SK-N-SH (cell line): Measurements from ENCODE around the gene SLC47A2. TPM values are rescaled to one million over a fixed set of nuclear protein-coding genes. Genes with fewer than 3 reads are reported as not detected.

Source experiments
- CTCF ChIA-PET: fragments of 300-600, 350-600 bp; formaldehyde crosslinking; extraction: SDS; loops from one replicate; lab custom pipeline; 2021; lab: Yijun Ruan, JAX
- POLR2A ChIA-PET: fragments of 350-600 bp; sonication (Branson Sonifier 250); formaldehyde crosslinking; extraction: SDS; loops from one replicate; lab custom pipeline; 2020; ENCODE audit warnings: antibody characterized with exemption, inconsistent platforms; lab: Yijun Ruan, JAX
- DNase-seq: peaks from one replicate; pipeline ENCODE4 v3.0.0; 2012
- H2AFZ ChIP-seq: fragments of 200-600 bp; sonication (generic); 2 replicates; pipeline ENCODE4 v1.8.1; 2016; ENCODE audit warnings: antibody characterized with exemption, mild to moderate bottlenecking, low read depth
- H3F3A ChIP-seq: fragments of 200-600 bp; sonication (generic); replicated peaks from 2 replicates; pipeline ENCODE3; 2016; ENCODE audit warnings: antibody characterized with exemption, mild to moderate bottlenecking; ENCODE audit not compliant: insufficient read depth
- H3K27ac ChIP-seq, 2 experiments: fragments of 200-500 bp in 1 of 2; fragments of 200-600 bp in 1 of 2; sonication (Bioruptor generic) in 1 of 2; sonication (generic), shearing (Covaris generic) in 1 of 2; 2 replicates each; pipeline versions ENCODE4 v1.5.1 to v1.6.1; 2014 to 2016; ENCODE audit warnings: low read depth in 2 of 2, inconsistent platforms in 1 of 2, low read length in 1 of 2, mild to moderate bottlenecking in 1 of 2, mixed read lengths in 1 of 2
- H3K27me3 ChIP-seq: fragments of 200-600 bp; sonication (generic), shearing (Covaris generic); 2 replicates; pipeline ENCODE4 v1.6.1; 2016; ENCODE audit warnings: mixed run types; ENCODE audit not compliant: insufficient read depth
- H3K36me3 ChIP-seq, 2 experiments: fragments of 200-500 bp in 1 of 2; fragments of 200-600 bp in 1 of 2; sonication (Bioruptor generic) in 1 of 2; sonication (generic) in 1 of 2; replicated peaks in 1 of 2; 2 replicates each; pipeline versions ENCODE3 to v1.5.1; 2014 to 2016; ENCODE audit warnings: low read length in 1 of 2, mild to moderate bottlenecking in 1 of 2; ENCODE audit not compliant: insufficient read depth in 2 of 2, control insufficient read depth in 1 of 2
- H3K4me1 ChIP-seq, 2 experiments: fragments of 200-500 bp in 1 of 2; fragments of 200-600 bp in 1 of 2; sonication (Bioruptor generic) in 1 of 2; sonication (generic), shearing (Covaris generic) in 1 of 2; 2 replicates each; pipeline versions ENCODE4 v1.5.1 to v1.6.1; 2014 to 2016; ENCODE audit warnings: low read depth in 1 of 2, low read length in 1 of 2, mixed run types in 1 of 2; ENCODE audit not compliant: insufficient read depth in 2 of 2, control insufficient read depth in 1 of 2
- H3K4me2 ChIP-seq: fragments of 200-600 bp; sonication (generic), shearing (Covaris generic); 2 replicates; pipeline ENCODE4 v1.6.1; 2017; ENCODE audit warnings: mixed run types
- H3K4me3 ChIP-seq, 2 experiments: fragments of 200-500 bp in 1 of 2; fragments of 200-600 bp in 1 of 2; sonication (Bioruptor generic) in 1 of 2; sonication (generic), shearing (Covaris generic) in 1 of 2; 2 replicates each; pipeline versions ENCODE4 v1.5.1 to v1.8.1; 2014 to 2016; ENCODE audit warnings: low read depth in 2 of 2, inconsistent platforms in 1 of 2, low read length in 1 of 2, mild to moderate bottlenecking in 1 of 2, mixed read lengths in 1 of 2, moderate library complexity in 1 of 2
- H3K79me2 ChIP-seq: fragments of 200-600 bp; sonication (generic); 2 replicates; pipeline ENCODE4 v1.8.1; 2017; ENCODE audit warnings: mild to moderate bottlenecking; ENCODE audit not compliant: insufficient read depth
- H3K9ac ChIP-seq: fragments of 200-600 bp; sonication (generic); 2 replicates; pipeline ENCODE4 v1.6.1; 2017; ENCODE audit warnings: mixed run types
- H3K9me2 ChIP-seq: fragments of 200-600 bp; sonication (generic); 2 replicates; pipeline ENCODE4 v1.6.1; 2017; ENCODE audit warnings: mixed run types
- H3K9me3 ChIP-seq: fragments of 200-600 bp; sonication (generic); 2 replicates; pipeline ENCODE4 v1.6.1; 2017; ENCODE audit warnings: mixed run types, mild to moderate bottlenecking, moderate library complexity
- H4K20me1 ChIP-seq: fragments of 200-600 bp; sonication (generic); 2 replicates; pipeline ENCODE4 v1.6.1; 2017; ENCODE audit warnings: mild to moderate bottlenecking, mixed run types; ENCODE audit not compliant: insufficient read depth
- EZH2phosphoT487 ChIP-seq: fragments of 200-600 bp; sonication (generic); IDR thresholded peaks from 2 replicates; pipeline ENCODE4 v1.6.1; 2017; ENCODE audit warnings: low read depth, mixed run types, mild to moderate bottlenecking, antibody characterized with exemption, moderate library complexity, borderline replicate concordance
- FOSL2 ChIP-seq: IDR thresholded peaks from 2 replicates; pipeline ENCODE4 v1.4.0; 2012; ENCODE audit warnings: low read depth, mild to moderate bottlenecking, moderate library complexity, borderline replicate concordance
- FOXM1 ChIP-seq: IDR thresholded peaks from 2 replicates; pipeline ENCODE4 v1.4.0; 2012; ENCODE audit warnings: low read depth, mild to moderate bottlenecking
- GATA2 ChIP-seq: sonication (generic); formaldehyde crosslinking; IDR thresholded peaks from 2 replicates; pipeline ENCODE4 v1.5.0; 2020; ENCODE audit warnings: mild to moderate bottlenecking, missing genetic modification reagents
- JUND ChIP-seq: IDR thresholded peaks from 2 replicates; pipeline ENCODE4 v1.4.0; 2012
- MEF2A ChIP-seq: IDR thresholded peaks from 2 replicates; pipeline ENCODE4 v1.4.0; 2012; ENCODE audit warnings: low read depth, borderline replicate concordance
- MXI1 ChIP-seq: IDR thresholded peaks from 2 replicates; pipeline ENCODE4 v1.6.1; 2012; ENCODE audit warnings: mild to moderate bottlenecking, low read depth, low read length, improper control_type of control experiment
- POLR2AphosphoS5 ChIP-seq: IDR thresholded peaks from 2 replicates; pipeline ENCODE4 v1.6.1; 2012; ENCODE audit warnings: low read depth, low read length
- RCOR1 ChIP-seq: fragments of 150-350 bp; IDR thresholded peaks from 2 replicates; pipeline ENCODE4 v1.6.1; 2017; ENCODE audit warnings: antibody characterized with exemption, low read length
- SIN3A ChIP-seq: IDR thresholded peaks from 2 replicates; pipeline ENCODE4 v1.6.1; 2012; ENCODE audit warnings: low read depth, mild to moderate bottlenecking, low read length, moderate library complexity, borderline replicate concordance
- SMC3 ChIP-seq: IDR thresholded peaks from 2 replicates; pipeline ENCODE4 v1.6.1; 2012; ENCODE audit warnings: low read depth, low read length, improper control_type of control experiment
- YY1 ChIP-seq: IDR thresholded peaks from 2 replicates; pipeline ENCODE4 v1.4.0; 2012; ENCODE audit warnings: low read depth, mild to moderate bottlenecking
- WGBS: methylation state at CpG from one replicate; pipeline ENCODE4 v1.1.6; 2017; ENCODE audit warnings: low lambda C conversion rate; 5-methylcytosine and 5-hydroxymethylcytosine counted together
- polyA plus RNA-seq, 3 experiments: library from polyadenylated mRNA; depleted of rRNA; stranded (reverse); fragments of >200 nt; gene quantifications; 2 replicates each; pipeline ENCODE4 v1.2.3, GENCODE V29; 2012
- TF ChIP-seq, protein P1 (sequence below): IDR thresholded peaks from 2 replicates; pipeline ENCODE4; 2012
- TF ChIP-seq, protein P2 (sequence below): IDR thresholded peaks from 2 replicates; pipeline ENCODE4 v1.4.0; 2012; ENCODE audit warnings: low read depth, borderline replicate concordance
- TF ChIP-seq, protein P3 (sequence below): IDR thresholded peaks from 2 replicates; pipeline ENCODE4 v1.4.0; 2012; ENCODE audit warnings: low read depth, borderline replicate concordance
- TF ChIP-seq, protein P4 (sequence below): IDR thresholded peaks from 2 replicates; pipeline ENCODE4 v1.6.1; 2012; ENCODE audit warnings: mild to moderate bottlenecking, low read depth, low read length, moderate library complexity
- TF ChIP-seq, protein P5 (sequence below): fragments of 200-600 bp; sonication (generic); IDR thresholded peaks from 2 replicates; pipeline ENCODE4 v1.6.1; 2017; ENCODE audit warnings: antibody characterized with exemption, mild to moderate bottlenecking, moderate library complexity
- TF ChIP-seq, protein P6 (sequence below): fragments of 150-350 bp; IDR thresholded peaks from 2 replicates; pipeline ENCODE4 v1.6.1; 2017; ENCODE audit warnings: antibody characterized with exemption, low read length, low read depth, borderline replicate concordance
- TF ChIP-seq, protein P7 (sequence below): IDR thresholded peaks from 2 replicates; pipeline ENCODE4 v1.4.0; 2012; ENCODE audit warnings: low read depth

Gene SLC47A2
- polyA plus RNA-seq, 1 of the 3 experiments (the other 2 are of a cell fraction): not detected

DNA sequence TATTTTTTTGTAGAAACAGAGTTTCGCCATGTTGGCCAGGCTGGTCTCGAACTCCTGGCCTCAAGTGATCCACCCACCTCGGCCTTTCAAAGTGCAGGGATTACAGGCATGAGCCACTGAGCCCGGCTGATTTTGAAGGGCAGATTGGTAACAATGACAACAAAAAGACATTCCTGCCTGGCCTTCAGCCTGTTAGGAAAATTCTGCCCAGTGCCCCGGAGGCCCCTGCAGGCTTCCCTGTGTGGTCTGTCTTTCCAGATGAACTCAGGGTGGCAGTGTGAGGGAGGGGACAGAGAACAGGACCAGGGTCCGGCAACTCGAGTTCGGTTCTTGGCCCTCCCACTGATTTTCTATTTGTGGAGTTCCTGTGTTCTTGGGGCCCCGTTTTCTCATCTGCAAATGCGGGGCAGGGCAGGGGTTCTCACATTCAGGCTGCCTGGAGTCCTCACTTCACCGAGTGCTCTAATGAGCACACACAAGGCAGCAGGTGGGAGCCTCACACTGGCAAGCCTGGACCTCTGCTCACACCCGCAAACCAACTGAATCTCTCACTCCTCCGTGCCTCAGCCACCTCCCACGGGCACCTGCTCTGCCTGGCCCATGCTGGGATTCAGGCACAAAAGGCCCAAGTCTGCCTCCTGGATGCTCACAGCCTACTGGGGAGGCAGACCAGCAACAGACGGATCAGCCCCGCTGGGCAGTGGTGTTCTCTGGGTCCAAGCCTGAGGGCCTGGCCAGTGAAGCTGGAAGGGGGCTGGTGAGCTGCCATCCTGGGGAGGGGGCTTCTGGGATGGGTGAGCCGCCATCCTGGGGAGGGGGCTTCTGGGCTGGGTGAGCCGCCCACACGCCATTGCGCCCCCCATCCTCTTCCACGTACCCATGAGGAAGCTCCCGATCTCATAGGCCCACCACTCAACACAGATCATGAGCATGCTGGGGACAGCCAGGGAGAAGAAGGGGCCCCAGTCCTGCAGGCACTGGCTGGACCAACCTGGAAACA lies 10.3 kb downstream of the SLC47A2 start (continued):
- no peak for TF ChIP-seq RCOR1
- TF ChIP-seq, all 33 proteins: peak for 0

DNA sequence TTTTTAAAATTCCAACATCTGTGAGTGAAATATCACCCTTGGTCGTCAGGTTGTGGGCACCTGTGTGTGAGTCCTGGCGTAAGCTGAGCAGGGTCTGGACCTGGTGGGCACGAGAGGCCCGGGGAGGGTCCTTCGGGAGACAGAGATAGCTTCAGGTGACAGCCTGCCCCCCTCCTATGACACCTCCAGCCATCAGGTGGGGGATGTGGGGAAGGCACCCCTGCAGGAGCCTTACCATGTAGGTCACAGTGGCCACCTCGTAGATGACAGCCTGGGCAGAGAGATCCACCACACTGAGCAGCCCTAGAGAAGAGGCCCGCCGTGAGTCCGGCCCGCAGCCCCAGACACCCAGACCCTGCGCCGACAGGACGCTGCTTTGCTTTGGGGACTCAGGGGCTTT lies 11.2 kb downstream of the SLC47A2 start:
- TF ChIP-seq, protein P1, sequence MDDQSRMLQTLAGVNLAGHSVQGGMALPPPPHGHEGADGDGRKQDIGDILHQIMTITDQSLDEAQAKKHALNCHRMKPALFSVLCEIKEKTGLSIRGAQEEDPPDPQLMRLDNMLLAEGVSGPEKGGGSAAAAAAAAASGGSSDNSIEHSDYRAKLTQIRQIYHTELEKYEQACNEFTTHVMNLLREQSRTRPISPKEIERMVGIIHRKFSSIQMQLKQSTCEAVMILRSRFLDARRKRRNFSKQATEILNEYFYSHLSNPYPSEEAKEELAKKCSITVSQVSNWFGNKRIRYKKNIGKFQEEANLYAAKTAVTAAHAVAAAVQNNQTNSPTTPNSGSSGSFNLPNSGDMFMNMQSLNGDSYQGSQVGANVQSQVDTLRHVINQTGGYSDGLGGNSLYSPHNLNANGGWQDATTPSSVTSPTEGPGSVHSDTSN: no peak
- TF ChIP-seq FOXM1 (no peak), GATA2 (CRISPR knock-in tag) (no peak), MXI1 (no peak), POLR2AphosphoS5 (no peak), MEF2A (no peak), FOSL2 (no peak), YY1 (no peak), SMC3 (no peak), EZH2phosphoT487 (no peak), SIN3A (no peak), RCOR1 (no peak), JUND (no peak)
- TF ChIP-seq, protein P2, sequence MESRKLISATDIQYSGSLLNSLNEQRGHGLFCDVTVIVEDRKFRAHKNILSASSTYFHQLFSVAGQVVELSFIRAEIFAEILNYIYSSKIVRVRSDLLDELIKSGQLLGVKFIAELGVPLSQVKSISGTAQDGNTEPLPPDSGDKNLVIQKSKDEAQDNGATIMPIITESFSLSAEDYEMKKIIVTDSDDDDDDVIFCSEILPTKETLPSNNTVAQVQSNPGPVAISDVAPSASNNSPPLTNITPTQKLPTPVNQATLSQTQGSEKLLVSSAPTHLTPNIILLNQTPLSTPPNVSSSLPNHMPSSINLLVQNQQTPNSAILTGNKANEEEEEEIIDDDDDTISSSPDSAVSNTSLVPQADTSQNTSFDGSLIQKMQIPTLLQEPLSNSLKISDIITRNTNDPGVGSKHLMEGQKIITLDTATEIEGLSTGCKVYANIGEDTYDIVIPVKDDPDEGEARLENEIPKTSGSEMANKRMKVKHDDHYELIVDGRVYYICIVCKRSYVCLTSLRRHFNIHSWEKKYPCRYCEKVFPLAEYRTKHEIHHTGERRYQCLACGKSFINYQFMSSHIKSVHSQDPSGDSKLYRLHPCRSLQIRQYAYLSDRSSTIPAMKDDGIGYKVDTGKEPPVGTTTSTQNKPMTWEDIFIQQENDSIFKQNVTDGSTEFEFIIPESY: no peak
- TF ChIP-seq, protein P3, sequence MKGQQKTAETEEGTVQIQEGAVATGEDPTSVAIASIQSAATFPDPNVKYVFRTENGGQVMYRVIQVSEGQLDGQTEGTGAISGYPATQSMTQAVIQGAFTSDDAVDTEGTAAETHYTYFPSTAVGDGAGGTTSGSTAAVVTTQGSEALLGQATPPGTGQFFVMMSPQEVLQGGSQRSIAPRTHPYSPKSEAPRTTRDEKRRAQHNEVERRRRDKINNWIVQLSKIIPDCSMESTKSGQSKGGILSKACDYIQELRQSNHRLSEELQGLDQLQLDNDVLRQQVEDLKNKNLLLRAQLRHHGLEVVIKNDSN: no peak
- TF ChIP-seq, protein P4, sequence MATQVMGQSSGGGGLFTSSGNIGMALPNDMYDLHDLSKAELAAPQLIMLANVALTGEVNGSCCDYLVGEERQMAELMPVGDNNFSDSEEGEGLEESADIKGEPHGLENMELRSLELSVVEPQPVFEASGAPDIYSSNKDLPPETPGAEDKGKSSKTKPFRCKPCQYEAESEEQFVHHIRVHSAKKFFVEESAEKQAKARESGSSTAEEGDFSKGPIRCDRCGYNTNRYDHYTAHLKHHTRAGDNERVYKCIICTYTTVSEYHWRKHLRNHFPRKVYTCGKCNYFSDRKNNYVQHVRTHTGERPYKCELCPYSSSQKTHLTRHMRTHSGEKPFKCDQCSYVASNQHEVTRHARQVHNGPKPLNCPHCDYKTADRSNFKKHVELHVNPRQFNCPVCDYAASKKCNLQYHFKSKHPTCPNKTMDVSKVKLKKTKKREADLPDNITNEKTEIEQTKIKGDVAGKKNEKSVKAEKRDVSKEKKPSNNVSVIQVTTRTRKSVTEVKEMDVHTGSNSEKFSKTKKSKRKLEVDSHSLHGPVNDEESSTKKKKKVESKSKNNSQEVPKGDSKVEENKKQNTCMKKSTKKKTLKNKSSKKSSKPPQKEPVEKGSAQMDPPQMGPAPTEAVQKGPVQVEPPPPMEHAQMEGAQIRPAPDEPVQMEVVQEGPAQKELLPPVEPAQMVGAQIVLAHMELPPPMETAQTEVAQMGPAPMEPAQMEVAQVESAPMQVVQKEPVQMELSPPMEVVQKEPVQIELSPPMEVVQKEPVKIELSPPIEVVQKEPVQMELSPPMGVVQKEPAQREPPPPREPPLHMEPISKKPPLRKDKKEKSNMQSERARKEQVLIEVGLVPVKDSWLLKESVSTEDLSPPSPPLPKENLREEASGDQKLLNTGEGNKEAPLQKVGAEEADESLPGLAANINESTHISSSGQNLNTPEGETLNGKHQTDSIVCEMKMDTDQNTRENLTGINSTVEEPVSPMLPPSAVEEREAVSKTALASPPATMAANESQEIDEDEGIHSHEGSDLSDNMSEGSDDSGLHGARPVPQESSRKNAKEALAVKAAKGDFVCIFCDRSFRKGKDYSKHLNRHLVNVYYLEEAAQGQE: no peak
- TF ChIP-seq, protein P5, sequence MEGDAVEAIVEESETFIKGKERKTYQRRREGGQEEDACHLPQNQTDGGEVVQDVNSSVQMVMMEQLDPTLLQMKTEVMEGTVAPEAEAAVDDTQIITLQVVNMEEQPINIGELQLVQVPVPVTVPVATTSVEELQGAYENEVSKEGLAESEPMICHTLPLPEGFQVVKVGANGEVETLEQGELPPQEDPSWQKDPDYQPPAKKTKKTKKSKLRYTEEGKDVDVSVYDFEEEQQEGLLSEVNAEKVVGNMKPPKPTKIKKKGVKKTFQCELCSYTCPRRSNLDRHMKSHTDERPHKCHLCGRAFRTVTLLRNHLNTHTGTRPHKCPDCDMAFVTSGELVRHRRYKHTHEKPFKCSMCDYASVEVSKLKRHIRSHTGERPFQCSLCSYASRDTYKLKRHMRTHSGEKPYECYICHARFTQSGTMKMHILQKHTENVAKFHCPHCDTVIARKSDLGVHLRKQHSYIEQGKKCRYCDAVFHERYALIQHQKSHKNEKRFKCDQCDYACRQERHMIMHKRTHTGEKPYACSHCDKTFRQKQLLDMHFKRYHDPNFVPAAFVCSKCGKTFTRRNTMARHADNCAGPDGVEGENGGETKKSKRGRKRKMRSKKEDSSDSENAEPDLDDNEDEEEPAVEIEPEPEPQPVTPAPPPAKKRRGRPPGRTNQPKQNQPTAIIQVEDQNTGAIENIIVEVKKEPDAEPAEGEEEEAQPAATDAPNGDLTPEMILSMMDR: no peak
- TF ChIP-seq, protein P6, sequence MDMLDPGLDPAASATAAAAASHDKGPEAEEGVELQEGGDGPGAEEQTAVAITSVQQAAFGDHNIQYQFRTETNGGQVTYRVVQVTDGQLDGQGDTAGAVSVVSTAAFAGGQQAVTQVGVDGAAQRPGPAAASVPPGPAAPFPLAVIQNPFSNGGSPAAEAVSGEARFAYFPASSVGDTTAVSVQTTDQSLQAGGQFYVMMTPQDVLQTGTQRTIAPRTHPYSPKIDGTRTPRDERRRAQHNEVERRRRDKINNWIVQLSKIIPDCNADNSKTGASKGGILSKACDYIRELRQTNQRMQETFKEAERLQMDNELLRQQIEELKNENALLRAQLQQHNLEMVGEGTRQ: no peak
- TF ChIP-seq, protein P7, sequence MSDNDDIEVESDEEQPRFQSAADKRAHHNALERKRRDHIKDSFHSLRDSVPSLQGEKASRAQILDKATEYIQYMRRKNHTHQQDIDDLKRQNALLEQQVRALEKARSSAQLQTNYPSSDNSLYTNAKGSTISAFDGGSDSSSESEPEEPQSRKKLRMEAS: no peak
- TF ChIP-seq, all 33 proteins: peak for 0
- Histone ChIP-seq H3K36me3 (no peaks in the 10 kb centered on the region), H3K27ac (no peak overlapping the region), H3K9me2 (no peaks in the 10 kb centered on the region), H3K27me3 (no peaks in the 10 kb centered on the region), H4K20me1 (no peaks in the 10 kb centered on the region), H3K9ac (no peak overlapping the region), H3K79me2 (no peaks in the 10 kb centered on the region), H3K9me3 (no peaks in the 10 kb centered on the region), H3K4me3 (no peak overlapping the region), H3K4me1 (peaks cover 8 to 16% of the 10 kb centered on the region in 2 experiments; a peak in 1 of 4 replicates), H2AFZ (no peak overlapping the region), H3K4me2 (no peak overlapping the region), H3F3A (no peaks in the 10 kb centered on the region)
- CTCF ChIA-PET: no interaction called here
- no peak for DNase-seq
- WGBS: 97% methylated on average over 11 of the region's 13 CpGs
- POLR2A ChIA-PET: no interaction called here
